ENCODE data around the gene EHD4. TPM values are rescaled to one million over a fixed set of nuclear protein-coding genes. Genes with fewer than 3 reads are reported as not detected.
A peak's percentile ranks its signal among the peaks of the same experiment; 100 is the strongest.

The EHD4 gene
- total RNA-seq, 4 donors from 2014 or later = 10.0 to 25.4 (median 20.3) TPM

DNA sequence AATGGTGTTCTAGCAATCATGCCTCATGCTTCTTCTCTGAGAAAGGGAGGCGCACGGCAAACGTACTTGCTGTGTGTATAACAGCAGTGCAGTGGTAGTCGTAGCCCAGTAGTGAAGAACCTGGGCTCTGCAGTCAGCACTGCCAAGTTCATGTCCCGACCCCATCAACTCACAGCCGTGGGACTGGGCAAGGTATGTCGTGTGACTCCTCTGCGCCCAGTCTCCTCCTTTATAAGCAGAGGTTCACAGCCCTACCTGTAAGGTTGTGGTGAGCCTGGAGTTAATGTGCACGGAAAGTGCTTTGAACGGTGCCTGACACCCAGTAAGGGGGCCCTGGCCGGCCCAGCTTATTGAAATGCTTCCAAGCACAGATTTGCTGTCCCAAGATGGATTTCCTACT lies 26.6 kb downstream of the EHD4 start:
- H3K27ac ChIP-seq = peak overlapping the region in 1 of 4 donors; percentile 14
- 44 to 67% methylated on average over 3 of the region's 11 CpGs for WGBS, 2 donors (ENCODE audit: low coverage in 1 of 2)
- H3K4me1 ChIP-seq = peaks cover 0 to 65% (median 17%) of the 10 kb centered on the region in 3 donors
- no peaks in the 10 kb centered on the region for H3K27me3 ChIP-seq
- H3K4me3 ChIP-seq = no peak overlapping the region
- H3K9me3 ChIP-seq = no peaks in the 10 kb centered on the region
- peaks cover 0 to 15% of the 10 kb centered on the region in 2 donors for H3K36me3 ChIP-seq
- no peak for ATAC-seq
- TF ChIP-seq, protein P1, sequence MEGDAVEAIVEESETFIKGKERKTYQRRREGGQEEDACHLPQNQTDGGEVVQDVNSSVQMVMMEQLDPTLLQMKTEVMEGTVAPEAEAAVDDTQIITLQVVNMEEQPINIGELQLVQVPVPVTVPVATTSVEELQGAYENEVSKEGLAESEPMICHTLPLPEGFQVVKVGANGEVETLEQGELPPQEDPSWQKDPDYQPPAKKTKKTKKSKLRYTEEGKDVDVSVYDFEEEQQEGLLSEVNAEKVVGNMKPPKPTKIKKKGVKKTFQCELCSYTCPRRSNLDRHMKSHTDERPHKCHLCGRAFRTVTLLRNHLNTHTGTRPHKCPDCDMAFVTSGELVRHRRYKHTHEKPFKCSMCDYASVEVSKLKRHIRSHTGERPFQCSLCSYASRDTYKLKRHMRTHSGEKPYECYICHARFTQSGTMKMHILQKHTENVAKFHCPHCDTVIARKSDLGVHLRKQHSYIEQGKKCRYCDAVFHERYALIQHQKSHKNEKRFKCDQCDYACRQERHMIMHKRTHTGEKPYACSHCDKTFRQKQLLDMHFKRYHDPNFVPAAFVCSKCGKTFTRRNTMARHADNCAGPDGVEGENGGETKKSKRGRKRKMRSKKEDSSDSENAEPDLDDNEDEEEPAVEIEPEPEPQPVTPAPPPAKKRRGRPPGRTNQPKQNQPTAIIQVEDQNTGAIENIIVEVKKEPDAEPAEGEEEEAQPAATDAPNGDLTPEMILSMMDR (IDR thresholded peaks at IDR 0.05) = no peak
- TF ChIP-seq POLR2AphosphoS5 (IDR thresholded peaks at IDR 0.05) (no peak), POLR2A (IDR thresholded peaks at IDR 0.05) (no peak), EP300 (IDR thresholded peaks at IDR 0.05) (no peak)

DNA sequence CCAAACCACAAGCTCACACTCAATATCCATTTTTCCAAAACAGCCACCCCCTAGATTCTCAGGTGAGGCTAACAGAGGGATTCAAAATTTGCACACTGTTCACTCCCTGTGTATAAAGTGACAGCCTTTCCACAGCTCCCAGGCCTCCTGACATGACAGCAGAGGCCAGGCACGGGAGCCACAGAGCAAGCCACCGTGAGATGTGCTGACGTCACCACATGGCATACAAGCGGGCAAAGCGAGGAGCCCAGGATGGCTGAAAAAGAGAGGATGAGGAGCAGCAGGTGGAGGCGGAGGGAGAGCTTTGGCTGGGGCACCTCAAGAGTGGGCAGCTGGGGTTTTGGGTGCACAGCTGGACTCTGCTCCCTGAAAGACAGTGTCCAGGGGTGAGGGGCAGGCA lies 27.1 kb downstream of the EHD4 start:
- Histone ChIP-seq H3K27me3 (no peaks in the 10 kb centered on the region), H3K27ac (peak overlapping the region in 2 of 4 donors; percentile 44 to 77), H3K9me3 (no peaks in the 10 kb centered on the region), H3K4me3 (no peak overlapping the region), H3K36me3 (peaks cover 0 to 20% of the 10 kb centered on the region in 2 donors), H3K4me1 (peaks cover 0 to 60% (median 13%) of the 10 kb centered on the region in 3 donors)
- no peak for ATAC-seq
- 95 to 100% methylated on average over 4 to 5 of the region's 6 CpGs for WGBS, 2 donors (ENCODE audit: low coverage in 1 of 2)
- TF ChIP-seq, protein P1 (IDR thresholded peaks at IDR 0.05) = no peak
- no peak for TF ChIP-seq POLR2AphosphoS5 (IDR thresholded peaks at IDR 0.05)
- no peak for TF ChIP-seq POLR2A (IDR thresholded peaks at IDR 0.05)
- no peak for TF ChIP-seq EP300 (IDR thresholded peaks at IDR 0.05)

DNA sequence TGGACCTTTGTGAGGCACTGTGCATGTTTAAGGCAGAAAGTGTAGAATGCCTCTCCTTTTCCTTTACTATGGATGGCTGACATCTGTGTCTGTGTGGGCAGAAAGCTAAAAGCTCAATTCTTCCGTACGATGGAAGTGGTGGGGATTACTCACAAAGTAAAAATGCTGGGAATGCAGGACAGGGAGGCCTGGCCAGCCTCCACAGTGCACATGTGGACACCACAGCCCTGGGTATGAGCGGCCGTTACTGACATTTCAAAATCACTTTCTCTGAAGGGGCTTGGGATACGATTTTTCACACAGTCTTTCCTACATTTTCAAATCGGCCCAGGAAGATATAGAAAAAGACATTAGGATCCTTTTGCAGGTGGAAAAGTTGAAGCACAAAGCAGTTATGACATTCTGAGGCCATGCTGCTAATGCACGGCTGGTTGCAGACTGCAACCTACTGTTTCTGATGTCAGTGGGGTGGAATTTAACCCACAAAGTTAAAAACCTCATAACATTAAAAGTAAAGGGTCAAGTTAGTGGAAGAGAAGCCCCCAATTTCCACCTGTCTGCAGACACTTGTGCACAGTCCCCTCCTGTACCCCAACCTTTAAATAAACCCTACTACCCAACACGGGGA lies 27.9 kb downstream of the EHD4 start:
- H3K4me1 ChIP-seq = peaks cover 0 to 52% (median 11%) of the 10 kb centered on the region in 3 donors
- ATAC-seq = peak; percentile 94
- H3K9me3 ChIP-seq = no peaks in the 10 kb centered on the region
- H3K27ac ChIP-seq = peak overlapping the region in 3 of 4 donors; percentile 44 to 77 (median 77)
- TF ChIP-seq POLR2AphosphoS5 (IDR thresholded peaks at IDR 0.05) (peak; percentile 61), EP300 (IDR thresholded peaks at IDR 0.05) (no peak)
- no peak overlapping the region for H3K4me3 ChIP-seq
- H3K27me3 ChIP-seq = no peaks in the 10 kb centered on the region
- H3K36me3 ChIP-seq = peaks cover 0 to 24% of the 10 kb centered on the region in 2 donors
- 18 to 23% methylated on average over 4 to 5 of the region's 8 CpGs for WGBS, 2 donors (ENCODE audit: low coverage in 1 of 2)

DNA sequence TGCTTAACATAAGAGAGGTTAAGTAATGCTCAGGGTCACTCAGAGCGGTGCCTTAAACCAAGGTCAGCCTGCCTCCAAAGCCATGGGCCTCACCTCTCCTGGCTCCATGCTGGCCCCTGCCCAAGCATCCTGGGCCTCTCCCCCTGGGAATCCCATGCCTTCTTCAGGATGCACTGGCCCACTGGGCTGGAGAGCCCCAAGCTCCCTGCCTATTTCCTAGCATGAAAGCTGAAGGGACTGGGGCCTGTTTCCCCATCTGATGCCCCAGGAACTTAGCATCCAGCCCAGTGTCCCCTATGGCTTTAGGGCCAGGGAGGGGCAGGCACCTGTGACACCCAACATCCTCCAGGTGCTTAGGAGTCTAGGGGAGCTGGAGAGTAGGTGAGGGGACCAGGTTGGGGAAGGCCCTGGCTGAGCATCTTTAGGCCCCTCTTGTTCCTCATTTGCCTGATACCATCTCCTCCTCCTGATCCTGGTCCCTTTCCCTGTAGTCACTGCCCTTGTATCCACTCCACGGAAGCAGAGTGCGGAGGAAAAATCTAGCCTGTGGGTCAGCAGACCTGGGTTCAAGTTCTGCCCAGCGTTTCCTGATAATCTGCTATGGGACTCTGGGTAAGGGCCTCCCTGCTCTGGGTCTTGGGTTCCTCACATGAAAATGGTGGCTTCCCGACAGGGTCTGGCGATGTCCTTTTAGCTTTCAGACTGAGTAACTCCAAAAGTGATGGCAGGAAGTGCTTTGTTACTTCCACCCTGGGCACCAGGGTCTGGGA lies 28.6 kb downstream of the EHD4 start:
- H3K36me3 ChIP-seq = peaks cover 0 to 24% of the 10 kb centered on the region in 2 donors
- no peaks in the 10 kb centered on the region for H3K9me3 ChIP-seq
- peaks cover 0 to 46% (median 11%) of the 10 kb centered on the region in 3 donors for H3K4me1 ChIP-seq
- TF ChIP-seq, protein P1 (IDR thresholded peaks at IDR 0.05) = no peak
- TF ChIP-seq POLR2A (IDR thresholded peaks at IDR 0.05) = no peak
- TF ChIP-seq POLR2AphosphoS5 (IDR thresholded peaks at IDR 0.05) = no peak
- no peak for TF ChIP-seq EP300 (IDR thresholded peaks at IDR 0.05)
- no peak overlapping the region for H3K4me3 ChIP-seq
- H3K27ac ChIP-seq = peak overlapping the region in 3 of 4 donors; percentile 44 to 77 (median 77)
- WGBS, 2 donors (ENCODE audit: low coverage in 1 of 2) = 83 to 100% methylated on average over 1 to 3 of the region's 6 CpGs
- H3K27me3 ChIP-seq = no peaks in the 10 kb centered on the region
- ATAC-seq = peak; percentile 19

DNA sequence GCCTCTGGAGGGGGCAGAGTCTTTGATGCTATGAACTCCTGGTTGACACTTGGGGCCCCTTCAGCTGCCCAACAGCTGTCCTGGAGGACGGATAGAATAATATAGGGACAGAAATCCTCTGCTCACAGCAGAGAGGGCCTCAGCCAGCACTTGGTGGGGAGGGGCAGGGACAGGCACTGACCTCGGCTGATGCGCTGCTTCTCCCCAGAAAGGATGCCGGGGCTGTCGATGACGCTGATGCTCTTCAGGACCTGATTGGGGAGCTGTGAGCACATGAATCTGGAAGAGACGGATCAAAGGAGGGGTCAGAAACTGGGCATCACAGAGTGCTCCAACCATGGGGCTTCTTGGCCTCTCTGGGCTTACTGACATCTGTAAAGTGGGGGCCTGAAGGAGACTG lies 29.5 kb downstream of the EHD4 start:
- no peak for ATAC-seq
- Histone ChIP-seq H3K9me3 (no peaks in the 10 kb centered on the region), H3K4me1 (peaks cover 0 to 39% (median 11%) of the 10 kb centered on the region in 3 donors), H3K36me3 (peaks cover 0 to 24% of the 10 kb centered on the region in 2 donors), H3K4me3 (no peak overlapping the region), H3K27me3 (no peaks in the 10 kb centered on the region), H3K27ac (peak overlapping the region in 1 of 4 donors; percentile 77)
- TF ChIP-seq EP300 (IDR thresholded peaks at IDR 0.05) (no peak), POLR2AphosphoS5 (IDR thresholded peaks at IDR 0.05) (no peak), POLR2A (IDR thresholded peaks at IDR 0.05) (no peak)
- TF ChIP-seq, protein P1 (IDR thresholded peaks at IDR 0.05) = no peak
- 83 to 93% methylated on average over 3 to 6 of the region's 7 CpGs for WGBS, 2 donors (ENCODE audit: low coverage in 1 of 2)

Data from gastroesophageal sphincter (tissue), 4 donors.